Activated CD8-positive, alpha-beta T cell treated with anti-CD3 and anti-CD28 coated beads for 36 hours (primary cell): ENCODE results near the gene NOC2L. TPM values are rescaled to one million over a fixed set of nuclear protein-coding genes. Genes with fewer than 3 reads are reported as not detected.

ENCODE experiments used
- ATAC-seq: fragments of 200-7000 bp; cut with Tn5 transposase; one replicate; pipeline ENCODE4 v1.10.0; 2021; ENCODE audit warnings: mild to moderate bottlenecking, moderate library complexity
- CTCF ChIA-PET: fragments of 350-600 bp; sonication (Branson Sonifier 250); formaldehyde crosslinking; loops from one replicate; lab custom pipeline; 2021; ENCODE audit warnings: antibody characterized with exemption; lab: Charles Lee
- POLR2A ChIA-PET: fragments of 350-600 bp; sonication (Branson Sonifier 250); formaldehyde crosslinking; loops from one replicate; lab custom pipeline; 2021; ENCODE audit warnings: antibody characterized with exemption; lab: Charles Lee
- DNase-seq: peaks from one replicate; pipeline ENCODE4 v3.0.0-alpha.2; 2020
- H3K27ac Mint-ChIP-seq: one replicate; pipeline ENCODE4 v1.8.0; 2021; ENCODE audit warnings: mild to moderate bottlenecking, mixed read lengths
- H3K27me3 Mint-ChIP-seq: one replicate; pipeline ENCODE4 v1.8.0; 2021; ENCODE audit warnings: mixed read lengths
- H3K36me3 Mint-ChIP-seq: one replicate; pipeline ENCODE4 v1.8.0; 2021; ENCODE audit warnings: low read depth, mixed read lengths
- H3K4me1 Mint-ChIP-seq: one replicate; pipeline ENCODE4 v1.8.0; 2021; ENCODE audit warnings: low read depth, mixed read lengths
- H3K4me3 Mint-ChIP-seq: one replicate; pipeline ENCODE4 v1.8.0; 2021; ENCODE audit warnings: mild to moderate bottlenecking, moderate library complexity, mixed read lengths
- H3K9me3 Mint-ChIP-seq: one replicate; pipeline ENCODE4 v1.8.0; 2021; ENCODE audit warnings: mixed read lengths
- intact Hi-C: fragments of 100-400 bp; cut with micrococcal nuclease; formaldehyde crosslinking; loops from one replicate; pipeline ENCODE4 v1.10.0; 2022
- total RNA-seq, 2 experiments: library from RNA; stranded (reverse); gene quantifications; one replicate each; pipeline ENCODE4 v1.2.3, GENCODE V29; 2021
- TF ChIP-seq, protein P1 (sequence below): fragments of 200-600 bp; IDR thresholded peaks from one replicate; pipeline ENCODE4 v1.8.0; 2022; ENCODE audit warnings: antibody characterized with exemption, mild to moderate bottlenecking

The NOC2L gene
- total RNA-seq, 2 experiments from 2014 or later: 138 to 139 TPM

DNA sequence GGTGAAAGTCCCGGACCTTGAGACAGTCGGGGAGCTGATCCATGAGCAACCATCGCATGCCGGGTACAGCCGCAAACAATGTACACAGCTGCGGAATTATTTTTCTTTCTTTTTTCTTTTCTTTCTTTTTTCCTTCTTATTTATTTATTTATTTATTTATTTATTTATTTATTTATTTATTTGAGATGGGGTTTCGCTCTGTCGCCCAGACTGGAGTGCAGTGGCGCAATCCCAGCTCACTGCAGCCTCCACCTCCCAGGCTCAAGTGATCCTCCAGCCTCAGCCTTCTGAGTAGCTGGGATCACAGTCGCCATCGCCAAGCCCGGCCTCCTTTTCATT, 25.4 kb upstream of the NOC2L start:
- H3K9me3 Mint-ChIP-seq: no peaks in the 10 kb centered on the region
- CTCF ChIA-PET: interaction anchor here (0.6 to 4.6 kb wide), 26 partner anchors 9 to 457 kb away, joined by 3 to 37 read pairs (median 4); partner anchors contain the start of genes C1orf159, HES4 and PLEKHN1
- H3K4me3 Mint-ChIP-seq: no peak overlapping the region
- POLR2A ChIA-PET: interaction anchor here (1.5 kb wide), 1 partner anchor 13 kb away, joined by 3 read pairs; no protein-coding TSS in a partner anchor
- intact Hi-C loops: no loop called here
- peaks cover 30% of the 10 kb centered on the region for H3K27me3 Mint-ChIP-seq
- TF ChIP-seq, protein P1, sequence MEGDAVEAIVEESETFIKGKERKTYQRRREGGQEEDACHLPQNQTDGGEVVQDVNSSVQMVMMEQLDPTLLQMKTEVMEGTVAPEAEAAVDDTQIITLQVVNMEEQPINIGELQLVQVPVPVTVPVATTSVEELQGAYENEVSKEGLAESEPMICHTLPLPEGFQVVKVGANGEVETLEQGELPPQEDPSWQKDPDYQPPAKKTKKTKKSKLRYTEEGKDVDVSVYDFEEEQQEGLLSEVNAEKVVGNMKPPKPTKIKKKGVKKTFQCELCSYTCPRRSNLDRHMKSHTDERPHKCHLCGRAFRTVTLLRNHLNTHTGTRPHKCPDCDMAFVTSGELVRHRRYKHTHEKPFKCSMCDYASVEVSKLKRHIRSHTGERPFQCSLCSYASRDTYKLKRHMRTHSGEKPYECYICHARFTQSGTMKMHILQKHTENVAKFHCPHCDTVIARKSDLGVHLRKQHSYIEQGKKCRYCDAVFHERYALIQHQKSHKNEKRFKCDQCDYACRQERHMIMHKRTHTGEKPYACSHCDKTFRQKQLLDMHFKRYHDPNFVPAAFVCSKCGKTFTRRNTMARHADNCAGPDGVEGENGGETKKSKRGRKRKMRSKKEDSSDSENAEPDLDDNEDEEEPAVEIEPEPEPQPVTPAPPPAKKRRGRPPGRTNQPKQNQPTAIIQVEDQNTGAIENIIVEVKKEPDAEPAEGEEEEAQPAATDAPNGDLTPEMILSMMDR: peak; percentile 77
- ATAC-seq (no peak), DNase-seq (no peak)
- H3K36me3 Mint-ChIP-seq: no peaks in the 10 kb centered on the region
- H3K4me1 Mint-ChIP-seq: no peaks in the 10 kb centered on the region
- no peak overlapping the region for H3K27ac Mint-ChIP-seq

DNA sequence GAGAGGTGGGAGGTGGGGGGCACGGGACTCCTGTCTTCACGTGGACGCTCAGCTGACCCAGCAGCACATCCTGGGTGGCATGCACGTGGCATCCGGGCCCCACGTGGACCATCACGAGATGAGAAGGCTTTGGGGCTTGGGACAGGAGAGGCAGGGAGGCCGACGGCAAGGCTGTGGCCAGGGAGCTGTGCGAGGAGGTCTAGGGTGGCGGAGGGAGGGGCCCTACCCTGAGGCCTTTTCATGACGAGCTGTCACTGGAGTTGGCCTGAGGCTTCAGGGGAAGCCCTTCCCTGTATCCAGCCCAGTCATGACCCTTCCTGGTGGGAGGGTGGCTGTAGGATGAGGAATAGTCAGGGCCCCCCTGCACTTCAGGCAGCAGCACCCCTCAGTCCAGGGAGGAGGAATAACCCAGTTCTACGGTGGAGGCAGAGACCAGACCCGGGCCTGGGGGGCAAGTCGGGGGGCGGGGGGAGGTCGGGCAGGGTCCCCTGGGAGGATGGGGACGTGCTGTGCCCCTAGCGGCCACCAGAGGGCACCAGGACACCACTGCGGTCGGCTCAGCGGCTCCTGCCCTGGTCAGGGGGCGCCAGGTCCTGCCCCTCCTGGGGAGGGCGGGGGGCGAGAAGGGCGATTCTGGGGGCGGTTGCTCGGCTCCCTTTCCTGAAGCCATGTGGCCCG, 24.9 kb upstream of the NOC2L start:
- ChIA-PET CTCF (interaction anchor here (0.6 to 4.6 kb wide), 32 partner anchors 10 to 458 kb away, joined by 3 to 37 read pairs (median 4); partner anchors contain the start of genes C1orf159, HES4, ISG15 and PLEKHN1), POLR2A (interaction anchor here (1.0 to 1.2 kb wide), 2 partner anchors 12 to 33 kb away, joined by 3 to 4 read pairs; no protein-coding TSS in a partner anchor)
- no peaks in the 10 kb centered on the region for H3K36me3 Mint-ChIP-seq
- ATAC-seq (peak; percentile 93), DNase-seq (peak; percentile 73)
- no peak overlapping the region for H3K4me3 Mint-ChIP-seq
- H3K27ac Mint-ChIP-seq: no peak overlapping the region
- intact Hi-C loops: no loop called here
- peaks cover 27% of the 10 kb centered on the region for H3K27me3 Mint-ChIP-seq
- no peaks in the 10 kb centered on the region for H3K9me3 Mint-ChIP-seq
- H3K4me1 Mint-ChIP-seq: no peaks in the 10 kb centered on the region
- TF ChIP-seq, protein P1: peak; percentile 99

DNA sequence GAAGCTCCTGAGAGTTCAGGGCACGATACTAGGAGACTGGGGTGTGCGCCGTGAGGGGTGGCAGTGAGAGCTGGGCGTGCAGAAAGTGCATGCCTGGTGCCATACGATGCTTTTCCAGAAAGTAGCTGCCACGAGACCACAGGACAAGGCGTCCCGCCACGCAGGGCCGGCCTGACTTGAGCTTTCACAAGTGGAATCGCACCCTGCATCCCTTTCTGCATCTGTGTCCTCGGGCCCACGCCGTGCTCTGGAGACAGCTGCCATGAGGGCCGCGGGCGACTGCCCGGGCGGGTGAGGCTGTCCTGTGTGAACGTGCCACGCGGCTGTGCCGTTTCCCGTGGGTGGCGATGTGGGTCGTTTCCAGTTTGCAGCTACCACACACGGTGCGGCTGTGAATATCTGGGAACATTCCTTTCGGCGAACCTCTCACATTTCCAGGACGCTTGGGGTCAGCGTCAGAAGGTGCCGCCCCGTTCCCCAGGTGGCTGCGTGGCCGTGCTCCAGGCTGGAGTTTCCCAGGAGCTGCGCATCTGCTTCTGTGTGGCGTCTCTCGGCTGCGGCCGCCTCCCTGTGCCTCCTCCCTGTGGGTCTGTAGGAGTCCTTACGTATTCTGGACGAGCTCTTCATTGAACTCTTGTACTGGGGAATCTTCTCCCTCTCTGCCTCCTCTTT, 23.8 kb upstream of the NOC2L start:
- TF ChIP-seq, protein P1: no peak
- Mint-ChIP-seq H3K4me3 (no peak overlapping the region), H3K9me3 (no peaks in the 10 kb centered on the region), H3K27me3 (peaks cover 26% of the 10 kb centered on the region), H3K4me1 (peaks cover 4% of the 10 kb centered on the region), H3K27ac (no peak overlapping the region), H3K36me3 (no peaks in the 10 kb centered on the region)
- ChIA-PET CTCF (interaction anchor here (0.7 to 4.6 kb wide), 13 partner anchors 11 to 308 kb away, joined by 3 to 37 read pairs (median 5); partner anchors contain the start of genes ISG15 and PLEKHN1), POLR2A (interaction anchor here (1.0 to 1.7 kb wide), 4 partner anchors 13 to 34 kb away, joined by 3 to 4 read pairs (median 4); partner anchors contain the start of gene ISG15)
- DNase-seq (no peak), ATAC-seq (no peak)
- intact Hi-C loops: no loop called here

DNA sequence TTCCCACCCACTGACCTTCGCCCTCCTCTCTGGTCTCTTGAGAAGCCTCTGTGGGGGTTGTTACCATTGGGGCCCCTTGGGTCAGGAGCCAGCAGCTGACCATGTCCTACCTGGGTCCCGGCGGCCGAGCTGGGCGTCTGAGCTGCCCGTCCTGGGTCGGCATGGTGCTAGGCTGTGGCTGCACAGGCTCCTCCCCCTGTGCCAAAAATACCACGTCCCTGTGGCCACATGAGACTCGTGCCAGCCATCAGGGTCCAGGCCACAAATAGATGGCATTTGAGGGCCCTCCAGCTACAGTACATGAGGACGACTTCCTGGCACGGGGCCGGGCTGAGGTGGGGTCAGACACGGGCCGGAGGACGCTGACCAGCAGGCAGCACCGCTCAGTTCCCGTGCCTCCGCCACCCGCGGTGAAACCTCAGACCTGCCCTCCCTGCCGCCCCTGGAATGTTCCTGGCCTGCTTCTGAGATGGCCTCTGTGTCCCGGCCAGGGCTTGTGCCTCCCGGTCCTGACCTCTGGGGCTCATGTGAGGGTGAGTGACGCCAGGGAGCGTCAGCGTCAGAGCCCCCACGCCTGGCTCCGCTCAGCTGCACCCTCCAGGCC, 23.0 kb upstream of the NOC2L start, which contains the start of gene PERM1:
TSS of gene PERM1 (minus strand) at position 139 of the 604 bp plus-strand sequence. CDS start 1,064 bp downstream, outside the sequence.
- no peak within 1 kb of the TSS for H3K4me3 Mint-ChIP-seq
- intact Hi-C loops: no loop called here
- H3K4me1 Mint-ChIP-seq: peaks cover 4% of the 10 kb centered on the region
- no peaks in the 10 kb centered on the region for H3K36me3 Mint-ChIP-seq
- no peak within 1 kb of the TSS for H3K27ac Mint-ChIP-seq
- DNase-seq (no peak), ATAC-seq (no peak)
- TF ChIP-seq, protein P1: no peak
- peaks cover 26% of the 10 kb centered on the region for H3K27me3 Mint-ChIP-seq
- POLR2A ChIA-PET: interaction anchor here (1.6 to 1.7 kb wide), 2 partner anchors 25 to 31 kb away, joined by 3 to 4 read pairs; partner anchors contain the start of gene ISG15
- no peaks in the 10 kb centered on the region for H3K9me3 Mint-ChIP-seq
- CTCF ChIA-PET: interaction anchor here (1.3 to 4.6 kb wide), 7 partner anchors 10 to 309 kb away, joined by 3 to 37 read pairs (median 15); no protein-coding TSS in a partner anchor
